IPS-15b (cell line): ENCODE data around the gene VCAM1.

Experiments
- H3K27me3 ChIP-seq: one replicate; pipeline ENCODE4 v1.6.1; 2013; ENCODE audit warnings: low read length; ENCODE audit not compliant: control insufficient read depth, insufficient read depth
- H3K36me3 ChIP-seq: one replicate; pipeline ENCODE4 v1.6.1; 2013; ENCODE audit warnings: low read length; ENCODE audit not compliant: control insufficient read depth, insufficient read depth
- H3K4me1 ChIP-seq: one replicate; pipeline ENCODE4 v1.6.1; 2013; ENCODE audit warnings: mild to moderate bottlenecking, low read length; ENCODE audit not compliant: control insufficient read depth, insufficient read depth
- H3K4me3 ChIP-seq: one replicate; pipeline ENCODE4 v1.5.1; 2013; ENCODE audit warnings: low read depth, low read length
- H3K9ac ChIP-seq: one replicate; pipeline ENCODE4 v1.6.1; 2013; ENCODE audit warnings: low read depth, mild to moderate bottlenecking, low read length
- H3K9me3 ChIP-seq: one replicate; pipeline ENCODE4 v1.6.1; 2013; ENCODE audit warnings: mild to moderate bottlenecking, low read length; ENCODE audit not compliant: control insufficient read depth, insufficient read depth

The VCAM1 gene

GRCh38 chr1:100785470-100786052, 66.0 kb downstream of the VCAM1 start:
- Histone ChIP-seq H3K27me3 (no peaks in the 10 kb centered on the region), H3K36me3 (no peaks in the 10 kb centered on the region), H3K4me3 (no peak overlapping the region), H3K4me1 (no peaks in the 10 kb centered on the region), H3K9ac (no peak overlapping the region), H3K9me3 (no peaks in the 10 kb centered on the region)

- Histone ChIP-seq H3K9me3 (no peaks in the 10 kb centered on the region), H3K4me3 (no peak overlapping the region), H3K9ac (no peak overlapping the region)
Measured at GRCh38 chr1:100786870-100787269, 67.3 kb downstream of the VCAM1 start.

More at GRCh38 chr1:100786870-100787269, 67.3 kb downstream of the VCAM1 start:
- Histone ChIP-seq H3K36me3 (no peaks in the 10 kb centered on the region), H3K4me1 (no peaks in the 10 kb centered on the region), H3K27me3 (no peaks in the 10 kb centered on the region)
